Measurements from ENCODE around the gene CFAP299.

Gene CFAP299

DNA sequence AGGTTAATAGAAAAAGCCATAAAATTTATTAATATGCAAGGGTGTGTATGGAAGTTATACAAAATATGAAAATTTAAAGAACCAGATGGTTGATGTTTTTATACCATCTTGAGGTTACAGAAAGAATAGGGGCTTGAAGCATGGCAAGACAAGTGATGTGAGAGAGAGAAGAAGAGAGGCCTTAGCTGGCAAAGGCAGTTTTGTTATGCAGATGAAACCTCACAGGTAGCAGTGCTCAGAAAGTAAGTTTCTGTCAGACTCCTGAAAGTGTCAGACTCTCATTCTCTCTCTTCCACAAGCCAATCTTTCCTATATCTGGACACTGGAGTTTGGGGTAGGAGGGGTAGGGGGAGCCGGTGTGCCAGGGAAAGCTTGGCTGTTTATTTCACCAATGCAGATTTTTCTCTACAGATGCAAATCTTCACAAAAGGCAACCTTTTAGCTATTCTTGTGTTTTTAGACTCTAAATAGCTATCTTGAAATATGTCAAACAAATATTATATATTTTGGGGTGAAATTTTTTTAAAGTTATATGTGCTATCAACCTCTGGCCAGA, 124.5 kb downstream of the CFAP299 start:
- TF ChIP-seq EZH2 (optimal IDR thresholded peaks at IDR 0.05; ENCODE audit: low read depth, low read length) (no peak), EZH2phosphoT487 (IDR thresholded peaks at IDR 0.05; ENCODE audit: low read length) (no peak), CTCF (IDR thresholded peaks at IDR 0.05; ENCODE audit: low read length) (no peak)
- no peak overlapping the region for H3K4me2 ChIP-seq (ENCODE audit: low read depth, low read length)
- H3K9me3 ChIP-seq (replicated peaks; ENCODE audit: insufficient read depth, low read length): no peaks in the 10 kb centered on the region
- H3K79me2 ChIP-seq (ENCODE audit: low read length): no peaks in the 10 kb centered on the region
- H3K4me3 ChIP-seq (ENCODE audit: low read length): no peak overlapping the region
- no peaks in the 10 kb centered on the region for H3F3A ChIP-seq (ENCODE audit: insufficient read depth, low read length)
- no peak for DNase-seq
- no peaks in the 10 kb centered on the region for H4K20me1 ChIP-seq (ENCODE audit: insufficient read depth, low read length)
- no peak overlapping the region for H2AFZ ChIP-seq (ENCODE audit: low read length)
- no peak overlapping the region for H3K9ac ChIP-seq (ENCODE audit: low read length)
- no peaks in the 10 kb centered on the region for H3K36me3 ChIP-seq (replicated peaks; ENCODE audit: insufficient read depth, low read length)
- H3K27ac ChIP-seq (ENCODE audit: low read length): peak overlapping the region; percentile 8; the same call in 1 of the 2 replicates
- H3K9me2 ChIP-seq (replicated peaks; ENCODE audit: insufficient read depth, low read length): no peaks in the 10 kb centered on the region
- H3K27me3 ChIP-seq (replicated peaks; ENCODE audit: insufficient read depth, low read length): no peaks in the 10 kb centered on the region
- peaks cover 3% of the 10 kb centered on the region; the same call in 1 of the 2 replicates for H3K4me1 ChIP-seq (ENCODE audit: low read length)

DNA sequence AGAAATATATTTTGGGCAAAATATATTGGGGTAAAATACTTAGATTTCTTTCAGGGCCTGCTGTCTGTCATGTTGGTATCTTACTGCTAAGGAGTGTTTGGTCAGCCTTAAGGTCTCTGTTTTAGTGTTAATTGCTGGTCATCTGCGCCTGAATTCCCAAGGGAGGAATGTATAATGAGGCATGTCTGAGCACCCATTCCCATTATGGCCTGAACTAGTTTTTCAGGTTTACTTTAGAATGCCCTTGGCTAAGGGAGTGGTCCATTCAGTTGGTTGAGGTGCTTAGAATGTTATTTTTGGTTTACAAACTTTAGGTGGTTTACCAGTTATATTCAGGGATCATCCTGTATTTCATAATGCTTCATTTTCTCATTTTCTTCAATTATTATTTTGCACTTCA, 125.9 kb downstream of the CFAP299 start:
- Histone ChIP-seq H3K4me1 (ENCODE audit: low read length) (peaks cover 3% of the 10 kb centered on the region; the same call in 1 of the 2 replicates), H4K20me1 (ENCODE audit: insufficient read depth, low read length) (no peaks in the 10 kb centered on the region), H3K9me3 (replicated peaks; ENCODE audit: insufficient read depth, low read length) (no peaks in the 10 kb centered on the region), H3K36me3 (replicated peaks; ENCODE audit: insufficient read depth, low read length) (no peaks in the 10 kb centered on the region), H3K4me3 (ENCODE audit: low read length) (no peak overlapping the region), H3K79me2 (ENCODE audit: low read length) (no peaks in the 10 kb centered on the region), H2AFZ (ENCODE audit: low read length) (no peak overlapping the region), H3K27ac (ENCODE audit: low read length) (no peak overlapping the region), H3K9ac (ENCODE audit: low read length) (no peak overlapping the region), H3F3A (ENCODE audit: insufficient read depth, low read length) (no peaks in the 10 kb centered on the region), H3K4me2 (ENCODE audit: low read depth, low read length) (no peak overlapping the region), H3K27me3 (replicated peaks; ENCODE audit: insufficient read depth, low read length) (no peaks in the 10 kb centered on the region), H3K9me2 (replicated peaks; ENCODE audit: insufficient read depth, low read length) (no peaks in the 10 kb centered on the region)
- DNase-seq: no peak
- no peak for TF ChIP-seq EZH2 (optimal IDR thresholded peaks at IDR 0.05; ENCODE audit: low read depth, low read length)
- TF ChIP-seq EZH2phosphoT487 (IDR thresholded peaks at IDR 0.05; ENCODE audit: low read length): no peak
- no peak for TF ChIP-seq CTCF (IDR thresholded peaks at IDR 0.05; ENCODE audit: low read length)

GRCh38 chr4:80462621-80463091, 127.1 kb downstream of the CFAP299 start:
- Histone ChIP-seq H2AFZ (ENCODE audit: low read length) (peak overlapping the region; percentile 21; the same call in 1 of the 2 replicates), H3K9me2 (replicated peaks; ENCODE audit: insufficient read depth, low read length) (no peaks in the 10 kb centered on the region), H3K9ac (ENCODE audit: low read length) (no peak overlapping the region), H4K20me1 (ENCODE audit: insufficient read depth, low read length) (no peaks in the 10 kb centered on the region), H3K9me3 (replicated peaks; ENCODE audit: insufficient read depth, low read length) (no peaks in the 10 kb centered on the region), H3K4me1 (ENCODE audit: low read length) (peaks cover 3% of the 10 kb centered on the region; the same call in 1 of the 2 replicates), H3K27ac (ENCODE audit: low read length) (no peak overlapping the region), H3K79me2 (ENCODE audit: low read length) (no peaks in the 10 kb centered on the region), H3F3A (ENCODE audit: insufficient read depth, low read length) (no peaks in the 10 kb centered on the region), H3K4me3 (ENCODE audit: low read length) (no peak overlapping the region), H3K4me2 (ENCODE audit: low read depth, low read length) (peak overlapping the region; percentile 18; the same call in 1 of the 2 replicates), H3K27me3 (replicated peaks; ENCODE audit: insufficient read depth, low read length) (no peaks in the 10 kb centered on the region), H3K36me3 (replicated peaks; ENCODE audit: insufficient read depth, low read length) (no peaks in the 10 kb centered on the region)
- TF ChIP-seq CTCF (IDR thresholded peaks at IDR 0.05; ENCODE audit: low read length): no peak
- TF ChIP-seq EZH2 (optimal IDR thresholded peaks at IDR 0.05; ENCODE audit: low read depth, low read length): no peak
- peak; percentile 41 for DNase-seq

Data from MM.1S (cell line).